ENCODE data around the gene BAMBI.

- TF ChIP-seq CTCF (conservative IDR thresholded peaks at IDR 0.05) (no peak), EZH2 (IDR thresholded peaks at IDR 0.05; ENCODE audit: low read depth) (no peak)
Observed at GRCh38 chr10:28714401-28715053, 37.2 kb downstream of the BAMBI start.

All from PC-9 (cell line).